Common myeloid progenitor, CD34-positive (primary cell): ENCODE measurements around the gene ZDHHC8.

ENCODE experiments used
- CTCF ChIA-PET: fragments of 350-600 bp; sonication (Branson Sonifier 250); formaldehyde crosslinking; loops from one replicate; lab custom pipeline; 2021; ENCODE audit warnings: antibody characterized with exemption; lab: Charles Lee
- POLR2A ChIA-PET: fragments of 350-600 bp; sonication (Branson Sonifier 250); formaldehyde crosslinking; loops from one replicate; lab custom pipeline; 2021; ENCODE audit warnings: antibody characterized with exemption; lab: Charles Lee
- DNase-seq, 3 donors: peaks; one replicate each; pipeline versions ENCODE4 v3.0.0 to v3.0.0-alpha.2; 2013
- H3K27ac ChIP-seq, 2 experiments: 1 replicate in 1 of 2; 2 replicates in 1 of 2; pipeline ENCODE4 v1.7.0; 2013; ENCODE audit warnings: inconsistent platforms in 2 of 2, low read length in 2 of 2, mild to moderate bottlenecking in 2 of 2, low read depth in 1 of 2, moderate library complexity in 1 of 2; ENCODE audit not compliant: severe bottlenecking in 2 of 2, insufficient read depth in 1 of 2, poor library complexity in 1 of 2
- H3K27me3 ChIP-seq, 5 experiments: replicated peaks in 2 of 5; 1 replicate in 3 of 5; 2 replicates in 2 of 5; pipeline versions ENCODE4 v1.6.1 to v1.7.0; 2013; ENCODE audit warnings: low read length in 4 of 5, mild to moderate bottlenecking in 2 of 5, moderate library complexity in 2 of 5, inconsistent platforms in 1 of 5; ENCODE audit not compliant: insufficient read depth in 5 of 5, control insufficient read depth in 4 of 5
- H3K36me3 ChIP-seq, 4 experiments: 1 replicate in 2 of 4; 2 replicates in 2 of 4; pipeline versions ENCODE4 v1.6.1 to v1.7.0; 2013; ENCODE audit warnings: low read length in 3 of 4, control low read depth in 1 of 4, mild to moderate bottlenecking in 1 of 4; ENCODE audit not compliant: control insufficient read depth in 4 of 4, insufficient read depth in 4 of 4
- H3K4me1 ChIP-seq, 4 experiments: 1 replicate in 3 of 4; 2 replicates in 1 of 4; pipeline versions ENCODE4 v1.6.1 to v1.7.1; 2013; ENCODE audit warnings: low read length in 3 of 4, mild to moderate bottlenecking in 3 of 4, control low read depth in 1 of 4, inconsistent platforms in 1 of 4, moderate library complexity in 1 of 4; ENCODE audit not compliant: control insufficient read depth in 4 of 4, insufficient read depth in 4 of 4; ENCODE audit errors: control extremely low read depth in 1 of 4
- H3K4me3 ChIP-seq, 7 experiments: 1 replicate in 4 of 7; 2 replicates in 3 of 7; pipeline versions ENCODE4 v1.5.1 to v1.7.0; 2013; ENCODE audit warnings: mild to moderate bottlenecking in 7 of 7, low read length in 6 of 7, moderate library complexity in 6 of 7, inconsistent platforms in 2 of 7, low read depth in 2 of 7, control low read depth in 1 of 7; ENCODE audit not compliant: insufficient read depth in 4 of 7, control insufficient read depth in 1 of 7; ENCODE audit errors: extremely low read depth in 1 of 7
- H3K9me3 ChIP-seq, 5 experiments: 1 replicate in 4 of 5; 2 replicates in 1 of 5; pipeline versions ENCODE4 v1.6.1 to v1.7.1; 2013; ENCODE audit warnings: low read length in 4 of 5, mild to moderate bottlenecking in 2 of 5, inconsistent platforms in 1 of 5, low read depth in 1 of 5, moderate library complexity in 1 of 5; ENCODE audit not compliant: control insufficient read depth in 4 of 5, insufficient read depth in 2 of 5; ENCODE audit errors: control extremely low read depth in 1 of 5
- WGBS: methylation state at CpG from one replicate; pipeline ENCODE4 v1.1.5; 2013; ENCODE audit not compliant: insufficient coverage; 5-methylcytosine and 5-hydroxymethylcytosine counted together

Gene ZDHHC8

GRCh38 chr22:20096574-20097420 lies 34.8 kb upstream of the ZDHHC8 start:
- DNase-seq = peak in 2 of 3 donors; percentile 49 to 58
- no peak overlapping the region for H3K4me3 ChIP-seq
- ChIA-PET POLR2A (interaction anchor here (0.6 kb wide), 1 partner anchor 26 kb away, joined by 6 read pairs; no protein-coding TSS in a partner anchor), CTCF (interaction anchor here (1.3 to 3.0 kb wide), 3 partner anchors 9 to 33 kb away, joined by 3 to 7 read pairs (median 4); no protein-coding TSS in a partner anchor)
- WGBS = no CpG with 5 or more reads among the region's 2 CpGs
- peaks cover 0 to 6% (median 4%) of the 10 kb centered on the region in 4 experiments for H3K4me1 ChIP-seq
- H3K9me3 ChIP-seq = peaks cover 0 to 13% (median 4%) of the 10 kb centered on the region in 5 experiments
- peaks cover 39 to 88% (median 68%) of the 10 kb centered on the region in 4 experiments for H3K36me3 ChIP-seq
- no peak overlapping the region for H3K27ac ChIP-seq
- no peaks in the 10 kb centered on the region for H3K27me3 ChIP-seq

- no peaks in the 10 kb centered on the region for H3K27me3 ChIP-seq
- 100% methylated on average over 5 of the region's 6 CpGs for WGBS
- H3K4me1 ChIP-seq = peaks cover 0 to 10% (median 9%) of the 10 kb centered on the region in 4 experiments
- DNase-seq = no peak
- H3K4me3 ChIP-seq = no peak overlapping the region
- ChIA-PET POLR2A (no interaction called here), CTCF (no interaction called here)
- H3K36me3 ChIP-seq = peaks cover 30 to 81% (median 58%) of the 10 kb centered on the region in 4 experiments
- H3K27ac ChIP-seq = no peak overlapping the region
- peaks cover 0 to 13% (median 4%) of the 10 kb centered on the region in 5 experiments for H3K9me3 ChIP-seq
Observed at GRCh38 chr22:20099099-20099711, 32.4 kb upstream of the ZDHHC8 start.

- WGBS = 90% methylated on average over 2 of the region's 8 CpGs
- POLR2A ChIA-PET = no interaction called here
- CTCF ChIA-PET = interaction anchor here (0.6 to 1.4 kb wide), 6 partner anchors 9 to 412 kb away, joined by 3 to 4 read pairs (median 3); no protein-coding TSS in a partner anchor
Observed at GRCh38 chr22:20101638-20102037, 30.0 kb upstream of the ZDHHC8 start.

GRCh38 chr22:20102203-20102780 lies 29.3 kb upstream of the ZDHHC8 start:
- ChIA-PET CTCF (interaction anchor here (1.0 to 1.2 kb wide), 4 partner anchors 8 to 21 kb away, joined by 3 read pairs; no protein-coding TSS in a partner anchor), POLR2A (no interaction called here)
- Histone ChIP-seq H3K36me3 (peaks cover 17 to 81% (median 56%) of the 10 kb centered on the region in 4 experiments), H3K4me3 (no peak overlapping the region), H3K9me3 (peaks cover 0 to under 1% (median 0%) of the 10 kb centered on the region in 5 experiments), H3K27me3 (no peaks in the 10 kb centered on the region), H3K4me1 (peaks cover 0 to 10% (median 9%) of the 10 kb centered on the region in 4 experiments), H3K27ac (no peak overlapping the region)
- 98% methylated on average over 12 of the region's 12 CpGs for WGBS
- DNase-seq = no peak

More at GRCh38 chr22:20101638-20102037, 30.0 kb upstream of the ZDHHC8 start:
- peaks cover 18 to 81% (median 55%) of the 10 kb centered on the region in 4 experiments for H3K36me3 ChIP-seq
- H3K4me3 ChIP-seq = peak overlapping the region in 1 of 7 experiments; percentile 4
- H3K27ac ChIP-seq = peak overlapping the region in 1 of 2 experiments; percentile 49
- H3K4me1 ChIP-seq = peaks cover 0 to 10% (median 9%) of the 10 kb centered on the region in 4 experiments
- H3K9me3 ChIP-seq = peaks cover 0 to 7% (median 0%) of the 10 kb centered on the region in 5 experiments
- peak in 2 of 3 donors; percentile 33 to 40 for DNase-seq
- H3K27me3 ChIP-seq = no peaks in the 10 kb centered on the region

- 100% methylated on average over 7 of the region's 7 CpGs for WGBS
- Histone ChIP-seq H3K9me3 (no peaks in the 10 kb centered on the region), H3K36me3 (peaks cover 7 to 88% (median 63%) of the 10 kb centered on the region in 4 experiments), H3K27ac (peak overlapping the region in 1 of 2 experiments; percentile 37), H3K27me3 (no peaks in the 10 kb centered on the region), H3K4me1 (peaks cover 0 to 10% (median 9%) of the 10 kb centered on the region in 4 experiments), H3K4me3 (no peak overlapping the region)
- ChIA-PET CTCF (no interaction called here), POLR2A (no interaction called here)
- DNase-seq = no peak
Observed at GRCh38 chr22:20105456-20106204, 26.0 kb upstream of the ZDHHC8 start.

GRCh38 chr22:20106205-20106848 lies 25.3 kb upstream of the ZDHHC8 start:
- Histone ChIP-seq H3K9me3 (no peaks in the 10 kb centered on the region), H3K4me3 (no peak overlapping the region), H3K4me1 (peaks cover 0 to 10% (median 10%) of the 10 kb centered on the region in 4 experiments), H3K27me3 (no peaks in the 10 kb centered on the region), H3K27ac (peak overlapping the region in 1 of 2 experiments; percentile 37), H3K36me3 (peaks cover 7 to 89% (median 64%) of the 10 kb centered on the region in 4 experiments)
- 96% methylated on average over 18 of the region's 20 CpGs for WGBS
- ChIA-PET CTCF (no interaction called here), POLR2A (no interaction called here)
- no peak for DNase-seq
